T-cell (primary cell): ENCODE data around the gene SLC16A1. TPM values are rescaled to one million over a fixed set of nuclear protein-coding genes. Genes with fewer than 3 reads are reported as not detected.
"Not testable (repeated sequence)": the region's sequence is repeated elsewhere in the genome, so short reads cannot be mapped to it uniquely, and the experiment has no call there.

Experiments
- ATAC-seq, 4 experiments: fragments of 200-7000 bp in 3 of 4; fragments of 150-1000 bp in 1 of 4; cut with Tn5 transposase; replicated peaks in 1 of 4; 1 replicate in 3 of 4; 2 replicates in 1 of 4; pipeline ENCODE4 v1.10.0; 2021; ENCODE audit warnings: moderate library complexity in 3 of 4, mild to moderate bottlenecking in 2 of 4, moderate number of reproducible peaks in 1 of 4
- CTCF ChIA-PET, 2 donors: fragments of 300-600 bp; sonication (Branson Sonifier 250); formaldehyde crosslinking; loops; one replicate each; lab custom pipeline; 2022; ENCODE audit warnings: antibody characterized with exemption in 2 of 2; lab: Charles Lee
- POLR2A ChIA-PET, 2 donors: fragments of 300-600 bp; sonication (Branson Sonifier 250); formaldehyde crosslinking; loops; one replicate each; lab custom pipeline; 2022; ENCODE audit warnings: antibody characterized with exemption in 2 of 2; lab: Charles Lee
- DNase-seq, 35 experiments: peaks; one replicate each; pipeline versions ENCODE4 v3.0.0 to v3.0.0-alpha.2; 2013 to 2023
- H3K27ac ChIP-seq: one replicate; pipeline ENCODE4 v1.5.1; 2013; ENCODE audit warnings: low read length
- H3K27me3 ChIP-seq, 2 experiments: replicated peaks in 1 of 2; 1 replicate in 1 of 2; 2 replicates in 1 of 2; pipeline versions ENCODE4 v1.6.1 to v1.7.0; 2013; ENCODE audit warnings: low read length in 1 of 2, mixed read lengths in 1 of 2; ENCODE audit not compliant: control insufficient read depth in 2 of 2, insufficient read depth in 2 of 2; ENCODE audit errors: extremely low read depth in 1 of 2
- H3K36me3 ChIP-seq, 2 donors: 1 replicate in 1 of 2; 2 replicates in 1 of 2; pipeline versions ENCODE4 v1.6.1 to v1.7.0; 2013; ENCODE audit warnings: low read length in 1 of 2; ENCODE audit not compliant: control insufficient read depth in 2 of 2, insufficient read depth in 1 of 2; ENCODE audit errors: extremely low read depth in 1 of 2
- H3K4me1 ChIP-seq, 2 experiments: 1 replicate in 1 of 2; 2 replicates in 1 of 2; pipeline versions ENCODE4 v1.6.1 to v1.7.0; 2013; ENCODE audit warnings: low read length in 2 of 2, mixed read lengths in 1 of 2; ENCODE audit not compliant: insufficient read depth in 2 of 2, control insufficient read depth in 1 of 2; ENCODE audit errors: extremely low read depth in 1 of 2
- H3K4me3 ChIP-seq, 2 donors: 1 replicate in 1 of 2; 2 replicates in 1 of 2; pipeline versions ENCODE4 v1.5.1 to v1.7.0; 2013; ENCODE audit warnings: mild to moderate bottlenecking in 2 of 2, low read length in 1 of 2, moderate library complexity in 1 of 2; ENCODE audit not compliant: control insufficient read depth in 1 of 2; ENCODE audit errors: extremely low read depth in 1 of 2
- H3K9me3 ChIP-seq: 2 replicates; pipeline ENCODE4 v1.7.0; 2013
- H3K27ac Mint-ChIP-seq, 2 donors: one replicate each; pipeline ENCODE4 v1.8.0; 2020 to 2021; ENCODE audit warnings: mild to moderate bottlenecking in 2 of 2, mixed read lengths in 2 of 2
- H3K27me3 Mint-ChIP-seq, 2 donors: one replicate each; pipeline ENCODE4 v1.8.0; 2021 to 2022; ENCODE audit warnings: mixed read lengths in 2 of 2
- H3K36me3 Mint-ChIP-seq: one replicate; pipeline ENCODE4 v1.8.0; 2021; ENCODE audit warnings: mixed read lengths
- H3K4me1 Mint-ChIP-seq, 3 donors: one replicate each; pipeline ENCODE4 v1.8.0; 2020 to 2022; ENCODE audit warnings: mixed read lengths in 3 of 3, mild to moderate bottlenecking in 1 of 3
- H3K4me3 Mint-ChIP-seq, 3 donors: one replicate each; pipeline ENCODE4 v1.8.0; 2020 to 2022; ENCODE audit warnings: mild to moderate bottlenecking in 3 of 3, mixed read lengths in 3 of 3, moderate library complexity in 3 of 3
- H3K9me3 Mint-ChIP-seq, 3 donors: one replicate each; pipeline ENCODE4 v1.8.0; 2020 to 2022; ENCODE audit warnings: mixed read lengths in 3 of 3
- WGBS: methylation state at CpG from one replicate; pipeline ENCODE4 v1.1.5; 2013; ENCODE audit warnings: missing lambda C conversion rate; ENCODE audit not compliant: insufficient coverage; 5-methylcytosine and 5-hydroxymethylcytosine counted together
- total RNA-seq, 35 experiments: library from RNA in 6 of 35; stranded (reverse) in 6 of 35; fragments of 120-200 nt in 1 of 35; gene quantifications; one replicate each; pipeline versions ENCODE4 v1.2.1 to v1.2.4 and lab custom pipeline; 2013 to 2026

The SLC16A1 gene
- total RNA-seq, 5 donors from 2014 or later (not counting 1 experiment from before 2014, with no cell fraction given), result 13.3 to 23.2 (median 20.3) TPM

GRCh38 chr1:112995890-112996289, 39.9 kb upstream of the SLC16A1 start:
- H3K9me3 ChIP-seq, result no peaks in the 10 kb centered on the region
- CTCF ChIA-PET, result interaction anchor here in 1 of 2 donors (0.6 kb wide), 1 partner anchor 1402 kb away, joined by 9 read pairs; no protein-coding TSS in a partner anchor
- WGBS, result no CpG with 5 or more reads among the region's 2 CpGs
- Mint-ChIP-seq H3K4me3 (no peak overlapping the region), H3K27ac (no peak overlapping the region), H3K27me3 (no peaks in the 10 kb centered on the region), H3K36me3 (peaks cover 29% of the 10 kb centered on the region), H3K9me3 (no peaks in the 10 kb centered on the region), H3K4me1 (no peaks in the 10 kb centered on the region)
- DNase-seq (no peak), ATAC-seq (no peak)
- no peaks in the 10 kb centered on the region for H3K27me3 ChIP-seq
- peaks cover 0 to 3% of the 10 kb centered on the region in 2 donors for H3K36me3 ChIP-seq
- H3K4me3 ChIP-seq, result no peak overlapping the region
- POLR2A ChIA-PET, result no interaction called here
- H3K27ac ChIP-seq, result no peak overlapping the region
- no peaks in the 10 kb centered on the region for H3K4me1 ChIP-seq

- H3K36me3 ChIP-seq, H3K9me3 Mint-ChIP-seq, ATAC-seq, H3K27ac Mint-ChIP-seq, DNase-seq, POLR2A ChIA-PET, H3K27ac ChIP-seq, CTCF ChIA-PET, H3K4me1 ChIP-seq, H3K4me3 ChIP-seq, H3K4me1 Mint-ChIP-seq, H3K27me3 Mint-ChIP-seq, H3K9me3 ChIP-seq, H3K4me3 Mint-ChIP-seq, H3K27me3 ChIP-seq: not testable (repeated sequence)
- WGBS, result 100% methylated on average over 3 of the region's 9 CpGs
- peaks cover 23% of the 10 kb centered on the region for H3K36me3 Mint-ChIP-seq
Observed at GRCh38 chr1:112995021-112995420, 39.0 kb upstream of the SLC16A1 start.

- no peaks in the 10 kb centered on the region for H3K9me3 Mint-ChIP-seq
- no peaks in the 10 kb centered on the region for H3K4me1 Mint-ChIP-seq
- WGBS, result 100% methylated on average over 1 of the region's 1 CpG
- Histone ChIP-seq H3K27me3 (no peaks in the 10 kb centered on the region), H3K9me3 (no peaks in the 10 kb centered on the region), H3K36me3 (no peaks in the 10 kb centered on the region), H3K4me3 (no peak overlapping the region), H3K27ac (no peak overlapping the region), H3K4me1 (no peaks in the 10 kb centered on the region)
- no peaks in the 10 kb centered on the region for H3K27me3 Mint-ChIP-seq
- DNase-seq (no peak), ATAC-seq (no peak)
- H3K27ac Mint-ChIP-seq, result no peak overlapping the region
- H3K4me3 Mint-ChIP-seq, result no peak overlapping the region
- H3K36me3 Mint-ChIP-seq, result peaks cover 20% of the 10 kb centered on the region
- CTCF ChIA-PET, result no interaction called here
- POLR2A ChIA-PET, result no interaction called here
Observed at GRCh38 chr1:112992780-112993179, 36.8 kb upstream of the SLC16A1 start.

- no peak overlapping the region for H3K4me3 Mint-ChIP-seq
- no peaks in the 10 kb centered on the region for H3K4me1 Mint-ChIP-seq
- CTCF ChIA-PET, result interaction anchor here (0.5 to 0.7 kb wide), 3 partner anchors 146 to 456 kb away, joined by 5 to 10 read pairs (median 5); no protein-coding TSS in a partner anchor
- H3K4me3 ChIP-seq, result no peak overlapping the region
- ATAC-seq, result no peak
- no peak overlapping the region for H3K27ac ChIP-seq
- H3K9me3 ChIP-seq, result no peaks in the 10 kb centered on the region
- H3K9me3 Mint-ChIP-seq, result no peaks in the 10 kb centered on the region
- POLR2A ChIA-PET, result no interaction called here
- H3K27ac Mint-ChIP-seq, result no peak overlapping the region
- no CpG with 5 or more reads among the region's 4 CpGs for WGBS
- peaks cover 12% of the 10 kb centered on the region for H3K36me3 Mint-ChIP-seq
- H3K4me1 ChIP-seq, result no peaks in the 10 kb centered on the region
- no peaks in the 10 kb centered on the region for H3K36me3 ChIP-seq
- H3K27me3 ChIP-seq, result no peaks in the 10 kb centered on the region
- DNase-seq, result no peak
- no peaks in the 10 kb centered on the region for H3K27me3 Mint-ChIP-seq
Observed at GRCh38 chr1:112991402-112992120, 35.6 kb upstream of the SLC16A1 start.

- Histone ChIP-seq H3K27ac (no peak overlapping the region), H3K4me1 (no peaks in the 10 kb centered on the region), H3K4me3 (no peak overlapping the region), H3K36me3 (no peaks in the 10 kb centered on the region), H3K9me3 (no peaks in the 10 kb centered on the region), H3K27me3 (no peaks in the 10 kb centered on the region)
- Mint-ChIP-seq H3K4me1 (no peaks in the 10 kb centered on the region), H3K27me3 (no peaks in the 10 kb centered on the region), H3K4me3 (no peak overlapping the region), H3K27ac (no peak overlapping the region), H3K9me3 (no peaks in the 10 kb centered on the region), H3K36me3 (peaks cover 9% of the 10 kb centered on the region)
- CTCF ChIA-PET, result interaction anchor here in 1 of 2 donors (0.6 kb wide), 1 partner anchor 82 kb away, joined by 3 read pairs; no protein-coding TSS in a partner anchor
- DNase-seq, result no peak
- WGBS, result no CpG with 5 or more reads among the region's 7 CpGs
- POLR2A ChIA-PET, result no interaction called here
- ATAC-seq, result no peak
Observed at GRCh38 chr1:112990271-112990670, 34.3 kb upstream of the SLC16A1 start.

- Histone ChIP-seq H3K36me3 (no peaks in the 10 kb centered on the region), H3K9me3 (no peaks in the 10 kb centered on the region), H3K4me3 (no peak overlapping the region), H3K27me3 (no peaks in the 10 kb centered on the region), H3K4me1 (no peaks in the 10 kb centered on the region), H3K27ac (no peak overlapping the region)
- Mint-ChIP-seq H3K4me3 (no peak overlapping the region), H3K4me1 (peaks cover 0 to 2% (median 0%) of the 10 kb centered on the region in 3 donors), H3K27ac (no peak overlapping the region), H3K9me3 (no peaks in the 10 kb centered on the region), H3K36me3 (peaks cover 5% of the 10 kb centered on the region), H3K27me3 (no peaks in the 10 kb centered on the region)
- 100% methylated on average over 1 of the region's 1 CpG for WGBS
- ChIA-PET POLR2A (no interaction called here), CTCF (no interaction called here)
- no peak for ATAC-seq
- DNase-seq, result no peak
Observed at GRCh38 chr1:112988367-112988766, 32.4 kb upstream of the SLC16A1 start.
